Nephron progenitor cell (in vitro differentiated cells): ENCODE data around the gene PLXNC1.

Experiments
- DNase-seq: peaks from one replicate; pipeline ENCODE4 v3.0.0; 2021
- H3K27ac Mint-ChIP-seq: 2 replicates; pipeline ENCODE4 v1.8.0; 2021; ENCODE audit warnings: mild to moderate bottlenecking, moderate library complexity, mixed read lengths
- H3K27me3 Mint-ChIP-seq: 2 replicates; pipeline ENCODE4 v1.8.0; 2021; ENCODE audit warnings: mild to moderate bottlenecking, low read depth, mixed read lengths; ENCODE audit not compliant: poor library complexity
- H3K36me3 Mint-ChIP-seq: 2 replicates; pipeline ENCODE4 v1.8.0; 2021; ENCODE audit warnings: low read depth, mixed read lengths
- H3K4me1 Mint-ChIP-seq: 2 replicates; pipeline ENCODE4 v1.8.0; 2021; ENCODE audit warnings: mixed read lengths
- H3K4me3 Mint-ChIP-seq: 2 replicates; pipeline ENCODE4 v1.8.0; 2021; ENCODE audit warnings: mild to moderate bottlenecking, moderate library complexity, mixed read lengths
- H3K9me3 Mint-ChIP-seq: 2 replicates; pipeline ENCODE4 v1.8.0; 2021; ENCODE audit warnings: mild to moderate bottlenecking, moderate library complexity, mixed read lengths
- CTCF ChIP-seq: fragments of 200-600 bp; sonication (generic); IDR thresholded peaks from 2 replicates; pipeline ENCODE4 v1.5.0; 2021; ENCODE audit warnings: antibody characterized with exemption

PLXNC1 gene

GRCh38 chr12:94202245-94203180, 54.1 kb downstream of the PLXNC1 start:
- TF ChIP-seq CTCF: no peak
- Mint-ChIP-seq H3K4me3 (no peak overlapping the region), H3K27ac (no peak overlapping the region), H3K36me3 (no peaks in the 10 kb centered on the region), H3K4me1 (peaks cover 7% of the 10 kb centered on the region), H3K27me3 (peaks cover 10% of the 10 kb centered on the region), H3K9me3 (no peaks in the 10 kb centered on the region)
- DNase-seq: no peak

GRCh38 chr12:94203181-94203546, 54.8 kb downstream of the PLXNC1 start:
- Mint-ChIP-seq H3K4me1 (peaks cover 13% of the 10 kb centered on the region), H3K27ac (no peak overlapping the region), H3K4me3 (no peak overlapping the region), H3K36me3 (no peaks in the 10 kb centered on the region), H3K9me3 (no peaks in the 10 kb centered on the region), H3K27me3 (peaks cover 10% of the 10 kb centered on the region)
- no peak for DNase-seq
- TF ChIP-seq CTCF: no peak

- Mint-ChIP-seq H3K9me3 (no peaks in the 10 kb centered on the region), H3K27ac (no peak overlapping the region), H3K36me3 (no peaks in the 10 kb centered on the region), H3K4me3 (no peak overlapping the region), H3K27me3 (peaks cover 10% of the 10 kb centered on the region), H3K4me1 (peaks cover 14% of the 10 kb centered on the region)
- no peak for DNase-seq
- no peak for TF ChIP-seq CTCF
These were observed 55.4 kb downstream of the PLXNC1 start for GRCh38 chr12:94203796-94204195.

- H3K4me1 Mint-ChIP-seq: peaks cover 14% of the 10 kb centered on the region
- no peak for TF ChIP-seq CTCF
- H3K36me3 Mint-ChIP-seq: no peaks in the 10 kb centered on the region
- H3K4me3 Mint-ChIP-seq: no peak overlapping the region
- H3K9me3 Mint-ChIP-seq: no peaks in the 10 kb centered on the region
- no peak for DNase-seq
- peaks cover 10% of the 10 kb centered on the region for H3K27me3 Mint-ChIP-seq
- no peak overlapping the region for H3K27ac Mint-ChIP-seq
These were observed 56.3 kb downstream of the PLXNC1 start for GRCh38 chr12:94204499-94205247.

- H3K4me3 Mint-ChIP-seq: no peak overlapping the region
- H3K4me1 Mint-ChIP-seq: peaks cover 14% of the 10 kb centered on the region
- no peaks in the 10 kb centered on the region for H3K36me3 Mint-ChIP-seq
- no peaks in the 10 kb centered on the region for H3K9me3 Mint-ChIP-seq
- peak overlapping the region; percentile 21 for H3K27ac Mint-ChIP-seq
- peaks cover 9% of the 10 kb centered on the region for H3K27me3 Mint-ChIP-seq
- DNase-seq: no peak
- TF ChIP-seq CTCF: no peak
These were observed 57.4 kb downstream of the PLXNC1 start for GRCh38 chr12:94205822-94206221.
